Motor neuron (in vitro differentiated cells): ENCODE measurements around the gene RAD51C. TPM values are rescaled to one million over a fixed set of nuclear protein-coding genes. Genes with fewer than 3 reads are reported as not detected.

Source experiments
- ATAC-seq, 8 experiments: fragments of 200-7000 bp; cut with Tn5 transposase; replicated peaks in 6 of 8; 2 replicates each; pipeline ENCODE4 v1.8.0; 2021; ENCODE audit warnings: mild to moderate bottlenecking in 8 of 8, moderate library complexity in 8 of 8
- H3K27ac ChIP-seq, 2 donors: fragments of 250-450 bp; sonication (Bioruptor Pico); 2 replicates each; pipeline ENCODE4 v1.9.0; 2021; ENCODE audit warnings: antibody characterized with exemption in 2 of 2, mild to moderate bottlenecking in 2 of 2, moderate library complexity in 1 of 2
- H3K4me1 ChIP-seq, 2 donors: fragments of 250-450 bp; sonication (Bioruptor Pico); replicated peaks in 1 of 2; 2 replicates each; pipeline ENCODE4 v1.6.1; 2021; ENCODE audit warnings: antibody characterized with exemption in 2 of 2, mild to moderate bottlenecking in 2 of 2, moderate library complexity in 1 of 2
- H3K4me3 ChIP-seq, 5 donors: fragments of 250-450 bp; sonication (Bioruptor Pico); 2 replicates each; pipeline ENCODE4 v1.9.0; 2021; ENCODE audit warnings: antibody characterized with exemption in 5 of 5, mild to moderate bottlenecking in 5 of 5, moderate library complexity in 4 of 5
- WGBS, 10 experiments: fragments of 450-650 bp; shearing (Covaris generic); methylation state at CpG; one replicate each; pipeline ENCODE4 v1.0.0; 2022; 5-methylcytosine and 5-hydroxymethylcytosine counted together
- in situ Hi-C, 9 experiments: fragments of 400-800 bp; cut with MboI; loops; one replicate each; pipeline ENCODE4 v1.15.0; 2021; ENCODE audit warnings: low sequenced_read_pairs in 9 of 9, low pct_unique_long_range_greater_than_20kb in 2 of 9; ENCODE audit not compliant: unreplicated experiment in 9 of 9
- total RNA-seq, 8 experiments: library from RNA; unstranded; fragments of 300-600 nt; gene quantifications; 2 replicates each; pipeline versions ENCODE4 v1.2.3 to v1.2.4, GENCODE V29; 2022

The RAD51C gene
- total RNA-seq, 8 experiments from 2014 or later = 23.7 to 61.8 (median 40.7) TPM

- in situ Hi-C loops = no loop called here
- ATAC-seq = no peak
- H3K4me1 ChIP-seq = peaks cover 3 to 11% of the 10 kb centered on the region in 2 donors
- H3K4me3 ChIP-seq = peak within 1 kb of the TSS; percentile 44 to 54 (median 52)
- WGBS, 10 experiments = 94 to 100% (median 100%) methylated on average over 1 to 2 of the region's 19 CpGs; no CpG with 5 or more reads in 7 of the 10 experiments
- H3K27ac ChIP-seq = peak within 1 kb of the TSS; percentile 72 to 82
Observed at GRCh38 chr17:58691701-58692238, 632 bp upstream of the RAD51C start, which contains the start of gene TEX14. Gene TEX14 (minus strand): TSS chr17:58692045. CDS start chr17:58652001, 40,044 bp downstream.

GRCh38 chr17:58693208-58693607, 806 bp downstream of the RAD51C start:
- WGBS, 10 experiments = 7 to 93% (median 64%) methylated on average over 2 to 8 of the region's 8 CpGs
- Histone ChIP-seq H3K4me3 (peak overlapping the region; percentile 44 to 54 (median 52)), H3K27ac (no peak overlapping the region), H3K4me1 (peaks cover 3 to 11% of the 10 kb centered on the region in 2 donors)
- in situ Hi-C loops = no loop called here
- peak in 2 of 8 experiments; percentile 7 to 9 for ATAC-seq

- peak overlapping the region in 1 of 5 donors; percentile 44 for H3K4me3 ChIP-seq
- in situ Hi-C loops = no loop called here
- H3K27ac ChIP-seq = no peak overlapping the region
- ATAC-seq = no peak
- WGBS, 10 experiments = 20 to 100% (median 62%) methylated on average over 1 to 2 of the region's 2 CpGs
- H3K4me1 ChIP-seq = peaks cover 3 to 11% of the 10 kb centered on the region in 2 donors
Observed at GRCh38 chr17:58693751-58694150, 1.3 kb downstream of the RAD51C start.

- in situ Hi-C loops = no loop called here
- Histone ChIP-seq H3K4me1 (peaks cover 3 to 11% of the 10 kb centered on the region in 2 donors), H3K27ac (no peak overlapping the region), H3K4me3 (no peak overlapping the region)
- WGBS, 10 experiments = 79 to 100% (median 88%) methylated on average over 1 to 8 of the region's 8 CpGs
- no peak for ATAC-seq
Observed at GRCh38 chr17:58694302-58694701, 1.9 kb downstream of the RAD51C start.

GRCh38 chr17:58694826-58695225, 2.4 kb downstream of the RAD51C start:
- Histone ChIP-seq H3K4me3 (no peak overlapping the region), H3K4me1 (peaks cover 3 to 11% of the 10 kb centered on the region in 2 donors), H3K27ac (no peak overlapping the region)
- in situ Hi-C loops = no loop called here
- WGBS, 10 experiments = 67 to 100% (median 80%) methylated on average over 1 of the region's 1 CpG; no CpG with 5 or more reads in 4 of the 10 experiments
- ATAC-seq = no peak

- no peak overlapping the region for H3K27ac ChIP-seq
- WGBS, 10 experiments = 93 to 100% (median 97%) methylated on average over 3 to 11 of the region's 11 CpGs
- no peak overlapping the region for H3K4me3 ChIP-seq
- H3K4me1 ChIP-seq = no peaks in the 10 kb centered on the region
- ATAC-seq = no peak
- in situ Hi-C loops = loop anchor here in 6 of 9 experiments (10.0 to 25.0 kb wide), 2 partner anchors 305 to 313 kb away; no protein-coding TSS in a partner anchor
Observed at GRCh38 chr17:58699771-58700170, 7.4 kb downstream of the RAD51C start.

GRCh38 chr17:58702045-58702476, 9.7 kb downstream of the RAD51C start:
- WGBS, 10 experiments = 79 to 100% (median 93%) methylated on average over 2 to 5 of the region's 5 CpGs; no CpG with 5 or more reads in 3 of the 10 experiments
- no peak for ATAC-seq
- Histone ChIP-seq H3K27ac (no peak overlapping the region), H3K4me3 (no peak overlapping the region), H3K4me1 (no peaks in the 10 kb centered on the region)
- in situ Hi-C loops = loop anchor here in 6 of 9 experiments (10.0 to 25.0 kb wide), 2 partner anchors 303 to 310 kb away; no protein-coding TSS in a partner anchor

- Histone ChIP-seq H3K4me3 (no peak overlapping the region), H3K4me1 (no peaks in the 10 kb centered on the region), H3K27ac (no peak overlapping the region)
- ATAC-seq = no peak
- in situ Hi-C loops = loop anchor here in 6 of 9 experiments (10.0 to 25.0 kb wide), 2 partner anchors 302 to 310 kb away; no protein-coding TSS in a partner anchor
- WGBS, 10 experiments = 85 to 97% (median 92%) methylated on average over 2 to 6 of the region's 8 CpGs; no CpG with 5 or more reads in 3 of the 10 experiments
Observed at GRCh38 chr17:58702708-58703107, 10.3 kb downstream of the RAD51C start.

- in situ Hi-C loops = loop anchor here in 6 of 9 experiments (10.0 to 25.0 kb wide), 2 partner anchors 301 to 309 kb away; no protein-coding TSS in a partner anchor
- Histone ChIP-seq H3K27ac (no peak overlapping the region), H3K4me3 (no peak overlapping the region), H3K4me1 (no peaks in the 10 kb centered on the region)
- 86 to 100% (median 96%) methylated on average over 1 to 4 of the region's 4 CpGs for WGBS, 10 experiments
- no peak for ATAC-seq
Observed at GRCh38 chr17:58703137-58703915, 10.9 kb downstream of the RAD51C start.

GRCh38 chr17:58703916-58704286, 11.5 kb downstream of the RAD51C start:
- Histone ChIP-seq H3K4me1 (no peaks in the 10 kb centered on the region), H3K4me3 (no peak overlapping the region), H3K27ac (no peak overlapping the region)
- 53 to 100% (median 100%) methylated on average over 1 to 2 of the region's 2 CpGs for WGBS, 10 experiments
- ATAC-seq = no peak
- in situ Hi-C loops = loop anchor here in 6 of 9 experiments (10.0 to 25.0 kb wide), 2 partner anchors 301 to 308 kb away; no protein-coding TSS in a partner anchor

- in situ Hi-C loops = loop anchor here in 6 of 9 experiments (10.0 to 25.0 kb wide), 2 partner anchors 298 to 306 kb away; no protein-coding TSS in a partner anchor
- H3K4me3 ChIP-seq = no peak overlapping the region
- no peak for ATAC-seq
- no peaks in the 10 kb centered on the region for H3K4me1 ChIP-seq
- H3K27ac ChIP-seq = no peak overlapping the region
- 53 to 100% (median 80%) methylated on average over 1 to 3 of the region's 3 CpGs for WGBS, 10 experiments
Observed at GRCh38 chr17:58706351-58707140, 14.1 kb downstream of the RAD51C start.

GRCh38 chr17:58710948-58711552, 18.6 kb downstream of the RAD51C start:
- H3K4me3 ChIP-seq = no peak overlapping the region
- 24 to 57% (median 50%) methylated on average over 2 to 4 of the region's 4 CpGs; no CpG with 5 or more reads in 2 of the 10 experiments for WGBS, 10 experiments
- H3K27ac ChIP-seq = no peak overlapping the region
- H3K4me1 ChIP-seq = no peaks in the 10 kb centered on the region
- ATAC-seq = peak in 1 of 8 experiments; percentile 25
- in situ Hi-C loops = loop anchor here in 8 of 9 experiments (10.0 to 25.0 kb wide), 3 partner anchors 284 to 301 kb away; no protein-coding TSS in a partner anchor
